ENCODE data around the gene SIN3B.

DNA sequence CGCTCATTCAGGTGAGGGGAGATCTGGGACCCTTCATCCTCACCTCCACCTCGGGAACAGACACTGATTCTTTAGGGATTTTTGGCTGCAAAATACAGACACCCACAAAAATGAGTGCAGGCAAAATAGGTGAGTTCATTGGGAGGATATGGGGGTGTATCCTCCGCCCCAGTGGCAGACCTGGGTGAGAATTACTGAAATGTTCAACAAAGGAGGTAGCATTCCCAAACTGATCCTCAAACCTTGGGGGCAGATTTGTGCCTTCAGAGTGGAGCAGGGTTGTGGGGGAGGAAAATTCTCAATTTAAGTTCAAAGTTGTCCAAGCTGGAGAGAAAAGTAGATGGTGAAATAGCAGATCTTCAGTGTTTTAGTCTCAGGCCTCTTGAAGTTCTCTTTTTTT lies 31.3 kb upstream of the SIN3B start:
- TF ChIP-seq, protein P1, sequence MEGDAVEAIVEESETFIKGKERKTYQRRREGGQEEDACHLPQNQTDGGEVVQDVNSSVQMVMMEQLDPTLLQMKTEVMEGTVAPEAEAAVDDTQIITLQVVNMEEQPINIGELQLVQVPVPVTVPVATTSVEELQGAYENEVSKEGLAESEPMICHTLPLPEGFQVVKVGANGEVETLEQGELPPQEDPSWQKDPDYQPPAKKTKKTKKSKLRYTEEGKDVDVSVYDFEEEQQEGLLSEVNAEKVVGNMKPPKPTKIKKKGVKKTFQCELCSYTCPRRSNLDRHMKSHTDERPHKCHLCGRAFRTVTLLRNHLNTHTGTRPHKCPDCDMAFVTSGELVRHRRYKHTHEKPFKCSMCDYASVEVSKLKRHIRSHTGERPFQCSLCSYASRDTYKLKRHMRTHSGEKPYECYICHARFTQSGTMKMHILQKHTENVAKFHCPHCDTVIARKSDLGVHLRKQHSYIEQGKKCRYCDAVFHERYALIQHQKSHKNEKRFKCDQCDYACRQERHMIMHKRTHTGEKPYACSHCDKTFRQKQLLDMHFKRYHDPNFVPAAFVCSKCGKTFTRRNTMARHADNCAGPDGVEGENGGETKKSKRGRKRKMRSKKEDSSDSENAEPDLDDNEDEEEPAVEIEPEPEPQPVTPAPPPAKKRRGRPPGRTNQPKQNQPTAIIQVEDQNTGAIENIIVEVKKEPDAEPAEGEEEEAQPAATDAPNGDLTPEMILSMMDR (IDR thresholded peaks at IDR 0.05; ENCODE audit: low read length): no peak
- no peak for TF ChIP-seq EZH2phosphoT487 (IDR thresholded peaks at IDR 0.05; ENCODE audit: low read length)
- no peak for TF ChIP-seq EZH2 (optimal IDR thresholded peaks at IDR 0.05; ENCODE audit: low read depth, low read length)
